ENCODE data around the gene PHOX2B.
"Not testable (repeated sequence)": the region's sequence is repeated elsewhere in the genome, so short reads cannot be mapped to it uniquely, and the experiment has no call there.

The PHOX2B gene

DNA sequence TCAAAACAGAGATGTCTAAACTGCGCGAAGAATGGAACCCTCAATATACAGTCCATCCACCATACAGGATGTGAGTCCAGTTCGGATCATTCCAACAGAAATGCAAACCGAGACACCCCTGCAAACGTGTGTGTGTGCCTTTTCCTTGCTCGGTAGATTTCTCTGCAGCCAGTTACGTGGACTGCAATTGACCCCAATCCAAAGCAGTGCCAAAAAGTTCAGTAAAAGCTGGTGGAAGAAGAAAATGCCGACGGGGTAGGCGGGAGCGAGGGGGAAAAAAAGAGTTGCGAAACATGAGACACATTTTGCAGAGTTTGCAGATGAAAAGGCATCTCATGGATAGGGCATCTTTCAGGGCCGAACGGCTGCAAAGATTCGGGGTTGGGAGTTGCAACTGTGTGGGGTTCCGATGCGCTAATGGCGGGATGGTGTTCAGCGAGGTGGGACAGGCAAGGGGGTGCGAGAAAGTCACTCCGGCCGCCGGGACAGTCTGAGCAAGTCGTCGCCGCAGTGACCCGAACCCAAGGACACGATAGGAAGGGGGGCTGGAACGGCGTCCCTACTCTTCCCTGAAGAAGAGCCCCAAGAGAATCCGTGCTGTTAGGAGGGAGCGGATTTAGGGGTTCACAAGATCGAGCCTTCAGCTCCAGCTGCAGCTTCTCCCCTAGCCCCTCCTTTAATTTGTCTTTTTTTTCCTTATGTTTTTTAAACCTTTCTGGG lies 3.8 kb downstream of the PHOX2B start:
- no peak overlapping the region for H3K4me3 ChIP-seq (ENCODE audit: low read depth, low read length)
- TF ChIP-seq, protein P1, sequence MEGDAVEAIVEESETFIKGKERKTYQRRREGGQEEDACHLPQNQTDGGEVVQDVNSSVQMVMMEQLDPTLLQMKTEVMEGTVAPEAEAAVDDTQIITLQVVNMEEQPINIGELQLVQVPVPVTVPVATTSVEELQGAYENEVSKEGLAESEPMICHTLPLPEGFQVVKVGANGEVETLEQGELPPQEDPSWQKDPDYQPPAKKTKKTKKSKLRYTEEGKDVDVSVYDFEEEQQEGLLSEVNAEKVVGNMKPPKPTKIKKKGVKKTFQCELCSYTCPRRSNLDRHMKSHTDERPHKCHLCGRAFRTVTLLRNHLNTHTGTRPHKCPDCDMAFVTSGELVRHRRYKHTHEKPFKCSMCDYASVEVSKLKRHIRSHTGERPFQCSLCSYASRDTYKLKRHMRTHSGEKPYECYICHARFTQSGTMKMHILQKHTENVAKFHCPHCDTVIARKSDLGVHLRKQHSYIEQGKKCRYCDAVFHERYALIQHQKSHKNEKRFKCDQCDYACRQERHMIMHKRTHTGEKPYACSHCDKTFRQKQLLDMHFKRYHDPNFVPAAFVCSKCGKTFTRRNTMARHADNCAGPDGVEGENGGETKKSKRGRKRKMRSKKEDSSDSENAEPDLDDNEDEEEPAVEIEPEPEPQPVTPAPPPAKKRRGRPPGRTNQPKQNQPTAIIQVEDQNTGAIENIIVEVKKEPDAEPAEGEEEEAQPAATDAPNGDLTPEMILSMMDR (IDR thresholded peaks at IDR 0.05; ENCODE audit: insufficient read depth, low read depth, low read length, missing control alignments), result no peak
- no peak for DNase-seq (ENCODE audit: low read depth)

DNA sequence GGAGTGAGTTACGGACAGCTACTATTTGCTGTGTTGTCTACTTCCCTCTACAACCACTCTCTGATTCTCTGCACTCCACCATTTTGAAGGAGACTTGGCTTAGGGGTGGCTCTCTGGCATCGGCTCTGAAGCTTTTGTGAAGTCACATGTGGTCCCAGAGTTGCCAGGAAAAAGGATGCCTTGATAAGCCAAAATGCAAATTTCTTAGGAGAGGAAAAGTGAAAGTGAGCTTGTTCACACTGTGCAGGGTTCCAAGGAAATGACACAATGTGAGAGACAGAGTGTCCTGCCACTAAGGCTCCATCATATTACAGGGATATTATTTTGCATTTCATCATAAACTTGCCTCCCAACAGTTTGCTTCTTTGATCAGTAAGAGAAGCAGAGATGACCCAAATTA lies 7.2 kb downstream of the PHOX2B start:
- no peak overlapping the region for H3K4me3 ChIP-seq (ENCODE audit: low read depth, low read length)
- TF ChIP-seq, protein P1 (IDR thresholded peaks at IDR 0.05; ENCODE audit: insufficient read depth, low read depth, low read length, missing control alignments), result no peak
- DNase-seq (ENCODE audit: low read depth), result no peak

DNA sequence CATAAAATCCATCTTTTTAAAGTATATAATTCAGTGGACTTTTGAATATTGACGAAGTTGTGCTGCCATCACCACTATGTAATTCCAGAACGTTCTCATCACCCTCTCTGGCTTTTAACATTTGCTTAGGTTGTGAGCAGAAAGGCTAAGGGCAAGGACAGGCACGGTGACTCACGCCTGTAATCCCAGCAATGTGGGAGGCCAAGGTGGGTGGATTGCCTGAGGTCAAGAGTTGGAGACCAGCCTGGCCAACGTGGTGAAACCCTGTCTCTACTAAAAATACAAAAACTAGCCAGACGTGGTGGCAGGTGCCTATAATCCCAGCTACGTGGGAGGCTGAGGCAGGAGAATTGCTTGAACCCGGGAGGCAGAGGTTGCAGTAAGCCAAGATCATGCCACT lies 11.0 kb downstream of the PHOX2B start:
- H3K4me3 ChIP-seq (ENCODE audit: low read depth, low read length); DNase-seq (ENCODE audit: low read depth): not testable (repeated sequence)

DNA sequence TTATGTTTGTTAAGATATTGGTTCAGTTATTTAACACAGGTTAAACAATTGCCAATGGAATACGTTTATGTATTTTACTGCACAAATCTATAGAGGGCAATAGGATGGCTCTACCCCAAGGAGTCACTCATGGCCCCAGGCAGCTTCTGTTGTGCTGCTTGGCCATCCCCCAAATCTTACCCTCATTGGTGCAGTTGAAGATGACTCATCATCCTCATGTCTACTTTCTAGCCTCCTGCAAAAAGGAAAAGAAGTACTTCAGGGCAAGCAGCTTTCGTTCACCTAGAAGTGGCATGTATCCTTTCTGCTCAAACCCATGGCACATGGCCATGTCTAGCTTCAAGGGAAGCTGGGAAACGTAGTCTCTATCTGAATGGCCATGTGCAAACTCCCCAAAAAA lies 14.2 kb downstream of the PHOX2B start:
- TF ChIP-seq, protein P1 (IDR thresholded peaks at IDR 0.05; ENCODE audit: insufficient read depth, low read depth, low read length, missing control alignments), result no peak
- H3K4me3 ChIP-seq (ENCODE audit: low read depth, low read length), result no peak overlapping the region
- no peak for DNase-seq (ENCODE audit: low read depth)

DNA sequence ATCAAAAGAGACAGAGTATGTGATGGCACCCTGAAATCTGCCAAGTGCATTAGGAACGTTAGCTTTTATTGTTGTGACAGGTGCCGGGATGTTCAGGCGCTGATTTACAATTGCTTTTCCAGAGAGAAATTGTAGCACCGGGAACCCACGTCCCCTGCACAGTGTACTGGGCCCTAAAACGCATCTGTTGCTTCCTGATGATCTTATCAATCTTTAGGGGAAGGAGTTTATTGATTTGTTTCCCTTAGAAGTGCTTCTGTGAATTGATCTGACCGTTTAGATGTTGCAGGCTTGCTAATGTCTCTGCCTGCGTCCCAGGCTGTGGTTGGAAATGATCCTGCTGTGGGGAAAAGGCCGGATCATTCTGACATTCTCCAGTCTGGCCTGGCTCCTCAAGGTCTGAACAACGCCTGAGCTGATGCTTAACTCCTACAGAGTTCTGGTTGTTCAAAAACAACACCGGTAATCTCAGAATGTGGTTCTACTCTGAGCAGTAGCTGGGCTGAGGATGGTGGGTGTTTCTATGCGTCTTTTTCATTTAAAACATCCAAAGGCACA lies 16.9 kb downstream of the PHOX2B start:
- no peak for DNase-seq (ENCODE audit: low read depth)
- TF ChIP-seq, protein P1 (IDR thresholded peaks at IDR 0.05; ENCODE audit: insufficient read depth, low read depth, low read length, missing control alignments), result no peak
- no peak overlapping the region for H3K4me3 ChIP-seq (ENCODE audit: low read depth, low read length)

DNA sequence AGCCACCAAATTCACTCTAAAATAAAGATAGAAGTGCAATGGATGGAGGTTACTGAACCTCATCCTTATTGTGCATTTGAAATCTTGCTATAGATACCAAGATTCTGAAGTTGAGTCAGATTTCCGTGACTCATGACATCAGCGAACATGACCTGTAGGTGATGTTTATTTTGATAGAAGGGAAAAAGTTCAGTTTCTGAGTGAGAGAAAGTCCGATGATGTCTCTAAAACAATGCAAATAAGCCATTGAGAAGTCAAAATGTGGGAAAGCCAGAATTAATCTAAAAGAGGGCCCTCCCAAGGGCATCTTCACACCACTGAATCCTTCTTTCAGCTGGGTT lies 20.0 kb downstream of the PHOX2B start:
- TF ChIP-seq, protein P1 (IDR thresholded peaks at IDR 0.05; ENCODE audit: insufficient read depth, low read depth, low read length, missing control alignments), result no peak
- no peak for DNase-seq (ENCODE audit: low read depth)
- no peak overlapping the region for H3K4me3 ChIP-seq (ENCODE audit: low read depth, low read length)

DNA sequence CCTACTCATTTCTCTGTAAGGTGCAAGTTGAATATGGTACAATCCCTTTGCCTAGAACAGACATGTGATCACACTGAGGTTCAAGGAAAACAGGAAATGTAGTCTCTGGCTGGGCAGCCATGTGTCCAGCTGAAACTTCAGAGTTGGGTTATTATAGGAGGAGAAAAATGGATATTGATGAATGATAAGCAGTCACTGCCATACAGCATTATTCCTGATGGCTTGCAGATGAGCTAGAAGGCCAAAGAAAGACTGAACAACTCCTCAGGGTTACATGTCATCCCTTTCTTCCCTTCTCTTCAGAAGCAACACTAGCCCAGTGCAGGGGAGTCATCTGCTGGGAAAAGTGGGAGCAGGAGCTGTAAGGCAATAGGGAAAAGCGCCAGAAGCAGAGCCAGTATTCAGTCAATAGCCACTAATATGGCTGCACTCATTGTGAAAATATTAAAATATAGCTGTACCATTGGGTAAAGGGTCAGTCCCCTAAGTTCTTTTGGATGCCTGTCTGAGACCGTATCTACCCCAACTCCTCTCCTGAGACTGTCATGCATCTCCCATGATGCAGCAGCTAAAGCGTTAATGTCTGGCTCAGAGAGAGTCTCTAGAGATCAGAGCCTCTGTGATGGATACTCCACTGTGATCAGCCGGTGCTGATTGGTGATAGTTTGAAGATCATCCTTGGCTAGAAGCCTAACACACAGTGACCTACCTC lies 20.5 kb downstream of the PHOX2B start:
- DNase-seq (ENCODE audit: low read depth), result no peak
- H3K4me3 ChIP-seq (ENCODE audit: low read depth, low read length), result no peak overlapping the region
- TF ChIP-seq, protein P1 (IDR thresholded peaks at IDR 0.05; ENCODE audit: insufficient read depth, low read depth, low read length, missing control alignments), result no peak

Measured in GM12865 (cell line).